ENCODE measurements around the gene DOLPP1.

The DOLPP1 gene

DNA sequence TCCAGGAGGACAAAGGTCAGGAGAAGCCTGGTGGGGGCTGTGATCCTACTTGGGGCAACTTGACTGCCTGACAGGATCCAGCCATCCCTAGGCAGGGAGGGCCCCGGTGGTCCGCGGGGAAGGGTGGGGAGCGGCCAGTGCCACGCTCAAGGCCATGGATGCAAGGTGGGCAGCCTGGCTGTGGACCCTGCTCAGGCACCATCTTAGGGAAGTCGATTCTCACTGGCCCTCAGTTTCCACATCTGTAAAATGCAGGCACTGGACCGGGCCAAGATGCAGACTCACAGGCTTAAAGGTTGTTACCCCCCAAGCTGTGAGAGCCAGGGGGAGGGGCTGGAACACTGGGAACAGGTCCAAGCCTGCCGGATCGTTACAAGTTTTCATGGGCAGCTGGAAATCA lies 8.7 kb upstream of the DOLPP1 start:
- 0 out of 2 replicates have a peak, but pooled peaks have one; percentile 15 for TF ChIP-seq GLIS2 (tag by site-specific recombination; IDR thresholded peaks at IDR 0.05)
- peak; percentile 43 for TF ChIP-seq ZNF341 (tag by site-specific recombination; IDR thresholded peaks at IDR 0.05; ENCODE audit: low read depth)
- TF ChIP-seq REST (tag by site-specific recombination; IDR thresholded peaks at IDR 0.05): no peak
- TF ChIP-seq GLIS1 (tag by site-specific recombination; IDR thresholded peaks at IDR 0.05): peak; percentile 68
- TF ChIP-seq, protein P1, sequence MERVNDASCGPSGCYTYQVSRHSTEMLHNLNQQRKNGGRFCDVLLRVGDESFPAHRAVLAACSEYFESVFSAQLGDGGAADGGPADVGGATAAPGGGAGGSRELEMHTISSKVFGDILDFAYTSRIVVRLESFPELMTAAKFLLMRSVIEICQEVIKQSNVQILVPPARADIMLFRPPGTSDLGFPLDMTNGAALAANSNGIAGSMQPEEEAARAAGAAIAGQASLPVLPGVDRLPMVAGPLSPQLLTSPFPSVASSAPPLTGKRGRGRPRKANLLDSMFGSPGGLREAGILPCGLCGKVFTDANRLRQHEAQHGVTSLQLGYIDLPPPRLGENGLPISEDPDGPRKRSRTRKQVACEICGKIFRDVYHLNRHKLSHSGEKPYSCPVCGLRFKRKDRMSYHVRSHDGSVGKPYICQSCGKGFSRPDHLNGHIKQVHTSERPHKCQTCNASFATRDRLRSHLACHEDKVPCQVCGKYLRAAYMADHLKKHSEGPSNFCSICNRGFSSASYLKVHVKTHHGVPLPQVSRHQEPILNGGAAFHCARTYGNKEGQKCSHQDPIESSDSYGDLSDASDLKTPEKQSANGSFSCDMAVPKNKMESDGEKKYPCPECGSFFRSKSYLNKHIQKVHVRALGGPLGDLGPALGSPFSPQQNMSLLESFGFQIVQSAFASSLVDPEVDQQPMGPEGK (tag by site-specific recombination; IDR thresholded peaks at IDR 0.05): 0 out of 2 replicates have a peak, but pooled peaks have one; percentile 7
- TF ChIP-seq ZNF501 (tag by site-specific recombination; IDR thresholded peaks at IDR 0.05): no peak
- TF ChIP-seq ZNF654 (tag by site-specific recombination; IDR thresholded peaks at IDR 0.05; ENCODE audit: low read depth): no peak
- TF ChIP-seq ZNF121 (tag by site-specific recombination; IDR thresholded peaks at IDR 0.05): peak; percentile 62
- TF ChIP-seq ZNF747 (tag by site-specific recombination; IDR thresholded peaks at IDR 0.05): no peak
- Histone ChIP-seq H3K4me3 (ENCODE audit: low read depth, low read length) (no peak overlapping the region), H3K27ac (ENCODE audit: extremely low read depth, low read depth, low read length) (no peak overlapping the region), H3K36me3 (ENCODE audit: control insufficient read depth in 2 of 2, insufficient read depth in 1 of 2, low read length in 2 of 2) (peaks cover 0 to 29% of the 10 kb centered on the region in 2 experiments; a peak in 1 of 3 replicates), H3K9me3 (ENCODE audit: control insufficient read depth, insufficient read depth, low read depth, low read length) (no peaks in the 10 kb centered on the region), H3K4me1 (ENCODE audit: control insufficient read depth, insufficient read depth, low read length) (no peaks in the 10 kb centered on the region)
- POLR2A ChIA-PET: interaction anchor here (0.5 to 1.0 kb wide), 2 partner anchors 8 to 214 kb away, joined by 3 read pairs; partner anchors contain the start of gene DOLPP1
- CTCF ChIA-PET: interaction anchor here (0.7 kb wide), 2 partner anchors 891 to 1786 kb away, joined by 3 to 4 read pairs; no protein-coding TSS in a partner anchor

GRCh38 chr9:129073404-129073803 lies 7.5 kb upstream of the DOLPP1 start:
- Histone ChIP-seq H3K36me3 (ENCODE audit: control insufficient read depth in 2 of 2, insufficient read depth in 1 of 2, low read length in 2 of 2) (peaks cover 0 to 17% of the 10 kb centered on the region in 2 experiments; a peak in 1 of 3 replicates), H3K9me3 (ENCODE audit: control insufficient read depth, insufficient read depth, low read depth, low read length) (no peaks in the 10 kb centered on the region), H3K27ac (ENCODE audit: extremely low read depth, low read depth, low read length) (no peak overlapping the region), H3K4me3 (ENCODE audit: low read depth, low read length) (no peak overlapping the region), H3K4me1 (ENCODE audit: control insufficient read depth, insufficient read depth, low read length) (no peaks in the 10 kb centered on the region)
- peak; percentile 36; the same call in 1 of the 2 replicates for TF ChIP-seq ZNF18 (tag by site-specific recombination; IDR thresholded peaks at IDR 0.05)
- no peak for TF ChIP-seq GLIS1 (tag by site-specific recombination; IDR thresholded peaks at IDR 0.05)
- TF ChIP-seq, protein P2, sequence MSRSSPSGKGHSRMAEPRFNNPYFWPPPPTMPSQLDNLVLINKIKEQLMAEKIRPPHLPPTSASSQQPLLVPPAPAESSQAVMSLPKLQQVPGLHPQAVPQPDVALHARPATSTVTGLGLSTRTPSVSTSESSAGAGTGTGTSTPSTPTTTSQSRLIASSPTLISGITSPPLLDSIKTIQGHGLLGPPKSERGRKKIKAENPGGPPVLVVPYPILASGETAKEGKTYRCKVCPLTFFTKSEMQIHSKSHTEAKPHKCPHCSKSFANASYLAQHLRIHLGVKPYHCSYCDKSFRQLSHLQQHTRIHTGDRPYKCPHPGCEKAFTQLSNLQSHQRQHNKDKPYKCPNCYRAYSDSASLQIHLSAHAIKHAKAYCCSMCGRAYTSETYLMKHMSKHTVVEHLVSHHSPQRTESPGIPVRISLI (tag by site-specific recombination; IDR thresholded peaks at IDR 0.05): 0 out of 2 replicates have a peak, but pooled peaks have one; percentile 35
- TF ChIP-seq ZNF274 (IDR thresholded peaks at IDR 0.05; ENCODE audit: low read length): no peak
- no peak for TF ChIP-seq ZNF274 (tag by site-specific recombination; IDR thresholded peaks at IDR 0.05; ENCODE audit: borderline replicate concordance)
- TF ChIP-seq ZNF776 (tag by site-specific recombination; IDR thresholded peaks at IDR 0.05; ENCODE audit: borderline replicate concordance): no peak
- TF ChIP-seq, protein P3, sequence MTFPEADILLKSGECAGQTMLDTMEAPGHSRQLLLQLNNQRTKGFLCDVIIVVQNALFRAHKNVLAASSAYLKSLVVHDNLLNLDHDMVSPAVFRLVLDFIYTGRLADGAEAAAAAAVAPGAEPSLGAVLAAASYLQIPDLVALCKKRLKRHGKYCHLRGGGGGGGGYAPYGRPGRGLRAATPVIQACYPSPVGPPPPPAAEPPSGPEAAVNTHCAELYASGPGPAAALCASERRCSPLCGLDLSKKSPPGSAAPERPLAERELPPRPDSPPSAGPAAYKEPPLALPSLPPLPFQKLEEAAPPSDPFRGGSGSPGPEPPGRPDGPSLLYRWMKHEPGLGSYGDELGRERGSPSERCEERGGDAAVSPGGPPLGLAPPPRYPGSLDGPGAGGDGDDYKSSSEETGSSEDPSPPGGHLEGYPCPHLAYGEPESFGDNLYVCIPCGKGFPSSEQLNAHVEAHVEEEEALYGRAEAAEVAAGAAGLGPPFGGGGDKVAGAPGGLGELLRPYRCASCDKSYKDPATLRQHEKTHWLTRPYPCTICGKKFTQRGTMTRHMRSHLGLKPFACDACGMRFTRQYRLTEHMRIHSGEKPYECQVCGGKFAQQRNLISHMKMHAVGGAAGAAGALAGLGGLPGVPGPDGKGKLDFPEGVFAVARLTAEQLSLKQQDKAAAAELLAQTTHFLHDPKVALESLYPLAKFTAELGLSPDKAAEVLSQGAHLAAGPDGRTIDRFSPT (tag by site-specific recombination; IDR thresholded peaks at IDR 0.05): no peak
- TF ChIP-seq ZNF223 (tag by site-specific recombination; IDR thresholded peaks at IDR 0.05): no peak
- no peak for TF ChIP-seq BCL11B (tag by site-specific recombination; IDR thresholded peaks at IDR 0.05; ENCODE audit: low read depth)
- ChIA-PET POLR2A (interaction anchor here (0.6 to 1.2 kb wide), 2 partner anchors 23 to 30 kb away, joined by 3 to 8 read pairs; no protein-coding TSS in a partner anchor), CTCF (interaction anchor here (0.7 to 0.8 kb wide), 3 partner anchors 11 to 341 kb away, joined by 3 to 4 read pairs (median 3); no protein-coding TSS in a partner anchor)

Data from HEK293 (cell line).